Erythroblast (primary cell): ENCODE results near the gene NUDT4.

Experiments used
- GATA1 ChIP-seq: IDR thresholded peaks from 2 replicates; pipeline ENCODE4 v1.6.1; 2011; ENCODE audit warnings: low read depth, mild to moderate bottlenecking, control low read depth, low read length, moderate library complexity
- POLR2A ChIP-seq: IDR thresholded peaks from 2 replicates; pipeline ENCODE4 v1.6.1; 2011; ENCODE audit warnings: mild to moderate bottlenecking, low read length

GRCh38 chr12:93379326-93379980 lies 1.7 kb downstream of the NUDT4 start:
- TF ChIP-seq POLR2A, result no peak
- TF ChIP-seq GATA1, result no peak
